ENCODE data around the gene GABRG2.

DNA sequence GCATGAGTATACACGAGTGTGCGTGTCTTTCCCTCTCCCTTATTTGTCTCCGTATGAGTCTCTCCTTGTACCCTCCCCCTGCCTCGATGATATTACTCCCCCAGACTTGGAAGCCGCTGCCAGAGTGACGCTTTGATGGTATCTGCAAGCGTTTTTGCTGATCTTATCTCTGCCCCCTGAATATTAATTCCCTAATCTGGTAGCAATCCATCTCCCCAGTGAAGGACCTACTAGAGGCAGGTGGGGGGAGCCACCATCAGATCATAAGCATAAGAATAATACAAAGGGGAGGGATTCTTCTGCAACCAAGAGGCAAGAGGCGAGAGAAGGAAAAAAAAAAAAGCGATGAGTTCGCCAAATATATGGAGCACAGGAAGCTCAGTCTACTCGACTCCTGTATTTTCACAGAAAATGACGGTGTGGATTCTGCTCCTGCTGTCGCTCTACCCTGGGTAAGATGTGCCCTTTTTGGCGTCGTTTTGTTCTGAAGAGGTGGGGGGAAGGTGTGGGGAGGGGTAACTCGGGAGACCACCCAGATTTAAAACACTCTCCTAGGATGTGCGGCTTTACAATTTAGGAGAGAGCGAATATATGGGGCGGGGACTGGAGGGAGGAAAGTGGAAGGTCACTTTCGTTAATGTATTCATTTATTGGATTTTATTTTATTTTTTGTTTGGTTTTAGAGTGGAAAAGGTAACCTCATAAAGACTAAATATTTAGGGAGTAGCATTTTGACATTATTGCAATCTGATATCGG is at the start of gene GABRG2:
- TF ChIP-seq, protein P1, sequence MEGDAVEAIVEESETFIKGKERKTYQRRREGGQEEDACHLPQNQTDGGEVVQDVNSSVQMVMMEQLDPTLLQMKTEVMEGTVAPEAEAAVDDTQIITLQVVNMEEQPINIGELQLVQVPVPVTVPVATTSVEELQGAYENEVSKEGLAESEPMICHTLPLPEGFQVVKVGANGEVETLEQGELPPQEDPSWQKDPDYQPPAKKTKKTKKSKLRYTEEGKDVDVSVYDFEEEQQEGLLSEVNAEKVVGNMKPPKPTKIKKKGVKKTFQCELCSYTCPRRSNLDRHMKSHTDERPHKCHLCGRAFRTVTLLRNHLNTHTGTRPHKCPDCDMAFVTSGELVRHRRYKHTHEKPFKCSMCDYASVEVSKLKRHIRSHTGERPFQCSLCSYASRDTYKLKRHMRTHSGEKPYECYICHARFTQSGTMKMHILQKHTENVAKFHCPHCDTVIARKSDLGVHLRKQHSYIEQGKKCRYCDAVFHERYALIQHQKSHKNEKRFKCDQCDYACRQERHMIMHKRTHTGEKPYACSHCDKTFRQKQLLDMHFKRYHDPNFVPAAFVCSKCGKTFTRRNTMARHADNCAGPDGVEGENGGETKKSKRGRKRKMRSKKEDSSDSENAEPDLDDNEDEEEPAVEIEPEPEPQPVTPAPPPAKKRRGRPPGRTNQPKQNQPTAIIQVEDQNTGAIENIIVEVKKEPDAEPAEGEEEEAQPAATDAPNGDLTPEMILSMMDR (IDR thresholded peaks at IDR 0.05) = no peak
- TF ChIP-seq POLR2A (IDR thresholded peaks at IDR 0.05) = no peak
